ENCODE data around the gene TMEM234.
"Not testable (repeated sequence)": the region's sequence is repeated elsewhere in the genome, so short reads cannot be mapped to it uniquely, and the experiment has no call there.

TMEM234 gene

DNA sequence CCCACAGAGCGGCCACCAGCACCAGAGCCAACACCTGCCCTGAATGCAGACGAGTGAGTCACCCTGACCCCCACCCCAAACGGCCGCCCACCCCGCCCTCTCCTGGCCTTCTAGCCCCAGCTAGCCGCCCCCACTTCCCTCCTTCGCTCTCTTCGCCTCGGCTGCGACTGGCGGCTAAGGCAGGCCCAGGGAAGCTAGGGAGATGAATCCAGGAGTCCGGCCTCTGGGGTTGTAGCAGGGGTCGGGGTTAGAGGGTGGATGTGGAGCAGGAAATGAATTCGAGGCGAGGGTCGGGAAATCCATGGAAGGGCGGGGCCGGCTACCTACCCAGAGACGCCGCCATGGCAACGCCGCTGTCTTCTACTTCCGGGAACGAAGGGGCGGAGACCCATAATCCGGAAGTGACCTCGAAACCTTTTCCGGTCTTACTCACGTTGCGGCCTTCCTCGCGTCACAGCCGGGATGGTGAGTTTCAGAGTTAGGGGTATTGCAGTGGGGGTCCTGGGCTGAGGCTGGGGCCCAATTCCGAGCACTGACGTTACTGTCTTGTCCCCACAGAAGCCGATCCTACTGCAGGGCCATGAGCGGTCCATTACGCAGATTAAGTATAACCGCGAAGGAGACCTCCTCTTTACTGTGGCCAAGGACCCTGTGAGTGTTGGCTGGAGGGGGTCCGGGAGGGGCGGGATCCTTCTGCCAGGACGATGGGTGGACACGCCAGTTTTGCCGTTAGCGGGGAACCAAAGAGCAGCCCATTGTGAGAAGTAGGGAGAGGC is at the start of gene TMEM234, which contains the start of gene EIF3I:
TSS of gene TMEM234 (minus strand) at position 374 of the 776 bp plus-strand sequence. CDS start at position 343, 31 bp downstream.
TSS of gene EIF3I (plus strand) at position 428 of the 776 bp plus-strand sequence. CDS start at position 463, 35 bp downstream.
- Mint-ChIP-seq H3K4me1 (peaks cover 33% of the 10 kb centered on the region), H3K27me3 (no peaks in the 10 kb centered on the region), H3K9me3 (no peaks in the 10 kb centered on the region), H3K4me3 (peak within 1 kb of the TSS; percentile 97), H3K36me3 (peaks cover 22% of the 10 kb centered on the region), H3K27ac (peak within 1 kb of the TSS; percentile 92)
- ATAC-seq = peak; percentile 97

GRCh38 chr1:32269744-32270143 is 47.6 kb upstream of the TMEM234 start:
- peaks cover 43% of the 10 kb centered on the region for H3K4me1 Mint-ChIP-seq
- H3K27me3 Mint-ChIP-seq = no peaks in the 10 kb centered on the region
- H3K4me3 Mint-ChIP-seq = no peak overlapping the region
- H3K27ac Mint-ChIP-seq = no peak overlapping the region
- ATAC-seq = no peak
- no peaks in the 10 kb centered on the region for H3K9me3 Mint-ChIP-seq
- H3K36me3 Mint-ChIP-seq = peaks cover 16% of the 10 kb centered on the region

DNA sequence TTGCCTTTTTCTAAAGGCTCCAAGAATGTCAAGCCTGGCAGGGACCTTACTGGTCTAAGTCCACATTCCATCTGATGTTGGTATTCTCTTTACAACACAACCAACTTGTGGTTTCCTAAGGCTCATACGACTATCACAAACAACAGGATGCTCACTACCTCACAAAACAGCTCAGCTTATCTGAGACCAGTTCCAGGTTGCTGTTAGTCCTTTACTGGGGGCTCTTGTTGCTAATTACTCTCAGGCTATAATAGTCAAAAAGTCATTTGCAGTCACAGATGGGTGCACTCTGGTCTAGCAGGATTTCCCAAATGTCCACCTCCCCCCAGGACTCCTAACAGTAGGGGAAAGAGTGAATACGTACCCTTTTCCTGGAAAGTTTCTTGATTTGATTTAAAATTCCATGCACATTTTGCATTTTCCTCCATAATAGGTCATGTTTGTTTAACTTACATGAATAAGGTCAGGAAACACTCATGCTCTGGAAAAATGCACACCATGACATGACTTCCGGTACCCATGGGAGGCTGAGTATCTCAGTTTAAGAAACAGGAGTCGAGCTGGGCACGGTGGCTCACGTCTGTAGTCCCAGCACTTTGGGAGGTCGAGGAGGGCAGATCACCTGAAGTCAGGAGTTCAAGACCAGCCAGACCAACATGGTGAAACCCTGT is 44.9 kb upstream of the TMEM234 start:
- ATAC-seq = no peak
- H3K27ac Mint-ChIP-seq = peak overlapping the region; percentile 65
- peaks cover 6% of the 10 kb centered on the region for H3K36me3 Mint-ChIP-seq
- no peaks in the 10 kb centered on the region for H3K27me3 Mint-ChIP-seq
- no peaks in the 10 kb centered on the region for H3K9me3 Mint-ChIP-seq
- no peak overlapping the region for H3K4me3 Mint-ChIP-seq
- peaks cover 30% of the 10 kb centered on the region for H3K4me1 Mint-ChIP-seq

DNA sequence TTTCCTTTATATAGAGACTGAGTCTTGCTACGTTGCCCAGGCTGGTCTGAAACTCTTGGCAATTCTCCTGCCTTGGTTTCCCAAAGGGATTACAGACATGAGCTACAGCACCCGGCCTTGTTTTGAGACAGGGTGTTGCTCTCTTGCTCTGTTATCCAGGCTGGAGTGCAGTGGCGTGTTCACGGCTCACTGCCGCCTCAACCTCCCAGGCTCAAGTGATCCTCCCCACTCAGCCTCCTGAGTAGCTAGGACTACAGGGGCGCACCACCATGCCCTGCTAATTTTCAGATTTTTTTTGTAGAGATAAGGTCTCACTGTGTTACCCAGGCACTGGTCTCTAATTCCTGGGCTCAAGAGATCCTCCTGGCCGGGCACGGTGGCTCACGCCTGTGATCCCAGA is 43.7 kb upstream of the TMEM234 start:
- H3K4me3 Mint-ChIP-seq = no peak overlapping the region
- H3K4me1 Mint-ChIP-seq = peaks cover 29% of the 10 kb centered on the region

DNA sequence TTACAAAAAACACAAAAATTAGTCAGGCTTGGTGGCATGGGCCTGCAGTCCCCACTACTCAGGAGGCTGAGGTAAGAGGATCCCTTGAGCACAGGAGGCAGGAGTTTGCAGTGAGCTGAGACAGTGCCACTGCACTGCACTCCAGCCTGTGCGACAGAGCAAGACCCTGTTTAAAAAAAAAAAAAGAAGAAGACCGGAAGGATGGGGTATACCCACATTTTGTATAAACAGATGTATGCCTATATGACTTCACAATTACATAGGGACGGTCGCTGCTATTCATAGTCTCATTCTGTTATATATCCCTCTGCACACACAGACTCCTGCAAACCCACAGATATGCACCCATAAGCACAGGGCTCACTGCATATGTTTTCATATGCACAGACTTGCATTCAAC is 41.6 kb upstream of the TMEM234 start:
- ATAC-seq = peak; percentile 64
- Mint-ChIP-seq H3K4me3 (no peak overlapping the region), H3K9me3 (no peaks in the 10 kb centered on the region), H3K36me3 (peaks cover 12% of the 10 kb centered on the region), H3K27me3 (no peaks in the 10 kb centered on the region), H3K4me1 (peaks cover 29% of the 10 kb centered on the region), H3K27ac (peak overlapping the region; percentile 42)

More for the DNA sequence above, 43.7 kb upstream of the TMEM234 start:
- Mint-ChIP-seq H3K36me3 (peaks cover 6% of the 10 kb centered on the region), H3K27me3 (no peaks in the 10 kb centered on the region), H3K27ac (peak overlapping the region; percentile 12), H3K9me3 (no peaks in the 10 kb centered on the region)
- ATAC-seq = no peak

DNA sequence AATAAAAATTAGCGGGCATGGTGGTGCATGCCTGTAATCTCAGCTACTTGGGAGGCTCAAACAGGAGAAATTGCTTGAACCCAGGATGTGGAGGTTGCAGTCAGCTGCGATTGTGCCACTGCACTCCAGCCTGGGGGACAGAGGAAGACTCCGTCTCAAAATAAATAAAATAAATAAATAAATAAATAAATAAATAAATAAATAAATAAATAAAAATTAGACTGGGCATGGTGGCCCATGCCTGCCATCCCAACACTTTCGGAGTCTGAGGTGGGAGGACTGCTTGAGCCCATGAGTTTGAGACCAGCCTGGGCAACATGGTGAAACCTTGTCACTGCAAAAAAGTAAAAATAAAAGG is 41.1 kb upstream of the TMEM234 start:
- H3K27me3 Mint-ChIP-seq, H3K9me3 Mint-ChIP-seq, H3K4me3 Mint-ChIP-seq, ATAC-seq: not testable (repeated sequence)
- Mint-ChIP-seq H3K4me1 (peaks cover 29% of the 10 kb centered on the region), H3K27ac (peak overlapping the region; percentile 42), H3K36me3 (peaks cover 12% of the 10 kb centered on the region)

GRCh38 chr1:32257227-32257508 is 35.0 kb upstream of the TMEM234 start:
- H3K36me3 Mint-ChIP-seq = peaks cover 6% of the 10 kb centered on the region
- no peaks in the 10 kb centered on the region for H3K9me3 Mint-ChIP-seq
- no peak for ATAC-seq
- H3K27me3 Mint-ChIP-seq = no peaks in the 10 kb centered on the region
- H3K4me1 Mint-ChIP-seq = peaks cover 34% of the 10 kb centered on the region
- H3K27ac Mint-ChIP-seq = peak overlapping the region; percentile 81
- H3K4me3 Mint-ChIP-seq = no peak overlapping the region

- H3K27ac Mint-ChIP-seq = peak overlapping the region; percentile 81
- no peaks in the 10 kb centered on the region for H3K27me3 Mint-ChIP-seq
- ATAC-seq = no peak
- peak overlapping the region; percentile 52 for H3K4me3 Mint-ChIP-seq
- no peaks in the 10 kb centered on the region for H3K9me3 Mint-ChIP-seq
- H3K36me3 Mint-ChIP-seq = peaks cover 6% of the 10 kb centered on the region
- H3K4me1 Mint-ChIP-seq = peaks cover 40% of the 10 kb centered on the region
Measured at GRCh38 chr1:32256473-32257226, 34.5 kb upstream of the TMEM234 start.

GRCh38 chr1:32255072-32256071 is 33.2 kb upstream of the TMEM234 start:
- Mint-ChIP-seq H3K4me3 (no peak overlapping the region), H3K9me3 (no peaks in the 10 kb centered on the region), H3K27me3 (no peaks in the 10 kb centered on the region), H3K4me1 (peaks cover 52% of the 10 kb centered on the region), H3K27ac (peak overlapping the region; percentile 74), H3K36me3 (peaks cover 3% of the 10 kb centered on the region)
- ATAC-seq = no peak

GRCh38 chr1:32250893-32251716 is 29.0 kb upstream of the TMEM234 start, which contains the start of gene LCK:
TSS of gene LCK (plus strand) at chr1:32251265. CDS start at chr1:32274330, 23,065 bp downstream.
- peak; percentile 61 for ATAC-seq
- no peaks in the 10 kb centered on the region for H3K36me3 Mint-ChIP-seq
- peak within 1 kb of the TSS; percentile 82 for H3K4me3 Mint-ChIP-seq
- no peaks in the 10 kb centered on the region for H3K9me3 Mint-ChIP-seq
- peak within 1 kb of the TSS; percentile 94 for H3K27ac Mint-ChIP-seq
- no peaks in the 10 kb centered on the region for H3K27me3 Mint-ChIP-seq
- peaks cover 89% of the 10 kb centered on the region for H3K4me1 Mint-ChIP-seq

DNA sequence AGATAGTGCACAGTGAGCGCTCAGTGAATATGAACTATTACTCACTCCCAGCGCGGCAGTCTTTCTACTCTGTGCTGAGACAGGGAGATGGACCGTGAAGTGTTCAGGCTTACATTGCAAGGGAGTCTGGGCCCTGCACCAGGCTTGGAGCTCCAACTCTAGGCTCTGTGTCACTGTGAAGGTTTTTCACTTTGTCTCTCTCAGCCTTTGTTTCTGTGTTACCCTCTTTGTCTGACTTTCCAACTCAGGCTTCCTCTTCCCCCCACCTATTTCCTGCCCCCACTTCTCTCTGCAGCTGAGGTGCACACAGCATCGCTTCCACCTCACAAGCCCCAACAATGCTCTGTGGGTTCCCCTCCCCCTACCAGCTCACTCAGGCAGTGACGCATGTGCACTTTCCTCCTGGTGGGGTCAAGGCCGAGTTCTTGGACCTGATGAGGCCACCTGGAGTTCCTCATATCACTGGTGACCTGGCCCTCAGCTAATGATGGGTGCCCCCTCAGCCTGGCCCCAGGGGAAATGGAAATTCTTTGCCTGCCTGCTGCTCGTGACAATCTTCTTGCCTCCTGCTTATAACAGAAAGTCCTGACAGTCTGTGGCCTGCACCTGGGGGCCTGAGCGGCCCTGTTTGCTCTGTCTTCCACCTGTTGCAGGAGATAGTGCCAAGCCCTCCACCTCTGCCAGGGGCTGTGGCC is 27.8 kb upstream of the TMEM234 start:
- no peaks in the 10 kb centered on the region for H3K27me3 Mint-ChIP-seq
- H3K4me3 Mint-ChIP-seq = peak overlapping the region; percentile 45
- H3K36me3 Mint-ChIP-seq = no peaks in the 10 kb centered on the region
- peak; percentile 91 for ATAC-seq
- H3K4me1 Mint-ChIP-seq = peaks cover 86% of the 10 kb centered on the region
- no peaks in the 10 kb centered on the region for H3K9me3 Mint-ChIP-seq
- H3K27ac Mint-ChIP-seq = peak overlapping the region; percentile 94

GRCh38 chr1:32247983-32248889 is 26.1 kb upstream of the TMEM234 start:
- H3K4me3 Mint-ChIP-seq = peak overlapping the region; percentile 45
- H3K27me3 Mint-ChIP-seq = no peaks in the 10 kb centered on the region
- no peaks in the 10 kb centered on the region for H3K36me3 Mint-ChIP-seq
- peaks cover 73% of the 10 kb centered on the region for H3K4me1 Mint-ChIP-seq
- H3K27ac Mint-ChIP-seq = peak overlapping the region; percentile 94
- ATAC-seq = peak; percentile 28
- H3K9me3 Mint-ChIP-seq = no peaks in the 10 kb centered on the region

All from stimulated activated memory B cell treated with anti-CD40 and anti-IgM and Interleukin-4, amounts not matched to agents 10 μg/mL and 1 μg/mL and 100 μg/mL, for 72 hours (primary cell).